GM18868 (cell line): ENCODE results near the gene YKT6.
"Not testable (repeated sequence)": the region's sequence is repeated elsewhere in the genome, so short reads cannot be mapped to it uniquely, and the experiment has no call there.

Experiments used
- ATAC-seq: cut with Tn5 transposase; IDR thresholded peaks from one replicate; pipeline ENCODE4 v1.9.1; 2021; ENCODE audit warnings: mild to moderate bottlenecking, moderate library complexity; ENCODE audit not compliant: unreplicated experiment

YKT6 gene

DNA sequence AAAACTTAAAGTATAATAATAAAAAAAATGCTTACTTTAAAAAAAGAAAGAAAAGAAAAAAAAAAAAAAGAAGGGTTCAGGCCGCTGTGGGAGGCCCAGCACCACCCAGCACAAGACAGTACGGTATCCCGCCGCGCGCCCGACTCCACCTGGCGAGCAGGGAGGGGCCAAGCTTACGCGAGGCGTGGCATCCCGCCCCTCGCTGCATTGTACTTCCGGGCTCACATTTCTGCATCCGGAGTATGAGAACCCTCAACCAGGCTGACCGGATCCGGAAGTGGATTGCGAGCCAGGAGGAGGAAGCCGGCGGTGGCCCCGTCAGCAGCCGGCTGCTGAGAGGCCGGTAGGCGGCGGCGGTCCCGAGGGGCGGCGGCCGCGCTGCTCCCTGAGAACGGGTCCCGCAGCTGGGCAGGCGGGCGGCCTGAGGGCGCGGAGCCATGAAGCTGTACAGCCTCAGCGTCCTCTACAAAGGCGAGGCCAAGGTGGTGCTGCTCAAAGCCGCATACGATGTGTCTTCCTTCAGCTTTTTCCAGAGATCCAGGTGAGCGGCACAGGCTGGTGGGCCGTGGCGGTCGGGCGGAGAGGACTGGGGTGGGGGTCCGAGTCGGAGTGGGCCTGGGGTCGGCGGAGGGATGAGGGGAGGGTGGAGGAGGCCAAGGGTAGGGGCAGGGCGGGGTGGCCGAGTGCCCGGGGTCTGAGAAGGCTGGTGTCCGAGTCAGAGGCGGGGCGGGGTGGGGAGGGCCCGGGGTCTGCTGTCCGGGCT, at the start of gene YKT6:
Gene YKT6 (plus strand): TSS at position 280 of the 763 bp plus-strand sequence. CDS start 158 bp downstream, at position 438.
- peak; percentile 98 for ATAC-seq

DNA sequence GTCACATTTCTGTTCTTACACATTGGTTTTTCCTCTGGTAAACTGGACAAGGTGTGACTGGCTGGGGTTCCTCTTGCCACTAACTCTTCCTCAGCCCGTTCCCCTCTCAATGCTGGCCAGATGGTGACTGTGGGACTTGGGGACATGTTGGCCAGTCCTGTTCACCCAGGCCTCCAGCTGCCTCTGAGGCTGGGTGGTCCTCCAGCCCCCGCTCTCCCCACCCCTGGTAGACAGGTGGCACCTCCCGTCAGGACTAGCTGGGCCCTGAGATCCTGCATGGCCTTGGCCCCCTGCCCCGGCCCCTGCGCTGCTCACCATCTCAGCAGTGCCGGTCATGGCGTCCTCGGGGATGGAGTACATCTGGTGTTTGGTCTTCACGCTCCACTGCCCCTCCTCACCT, 48.8 kb upstream of the YKT6 start:
- ATAC-seq, result no peak

DNA sequence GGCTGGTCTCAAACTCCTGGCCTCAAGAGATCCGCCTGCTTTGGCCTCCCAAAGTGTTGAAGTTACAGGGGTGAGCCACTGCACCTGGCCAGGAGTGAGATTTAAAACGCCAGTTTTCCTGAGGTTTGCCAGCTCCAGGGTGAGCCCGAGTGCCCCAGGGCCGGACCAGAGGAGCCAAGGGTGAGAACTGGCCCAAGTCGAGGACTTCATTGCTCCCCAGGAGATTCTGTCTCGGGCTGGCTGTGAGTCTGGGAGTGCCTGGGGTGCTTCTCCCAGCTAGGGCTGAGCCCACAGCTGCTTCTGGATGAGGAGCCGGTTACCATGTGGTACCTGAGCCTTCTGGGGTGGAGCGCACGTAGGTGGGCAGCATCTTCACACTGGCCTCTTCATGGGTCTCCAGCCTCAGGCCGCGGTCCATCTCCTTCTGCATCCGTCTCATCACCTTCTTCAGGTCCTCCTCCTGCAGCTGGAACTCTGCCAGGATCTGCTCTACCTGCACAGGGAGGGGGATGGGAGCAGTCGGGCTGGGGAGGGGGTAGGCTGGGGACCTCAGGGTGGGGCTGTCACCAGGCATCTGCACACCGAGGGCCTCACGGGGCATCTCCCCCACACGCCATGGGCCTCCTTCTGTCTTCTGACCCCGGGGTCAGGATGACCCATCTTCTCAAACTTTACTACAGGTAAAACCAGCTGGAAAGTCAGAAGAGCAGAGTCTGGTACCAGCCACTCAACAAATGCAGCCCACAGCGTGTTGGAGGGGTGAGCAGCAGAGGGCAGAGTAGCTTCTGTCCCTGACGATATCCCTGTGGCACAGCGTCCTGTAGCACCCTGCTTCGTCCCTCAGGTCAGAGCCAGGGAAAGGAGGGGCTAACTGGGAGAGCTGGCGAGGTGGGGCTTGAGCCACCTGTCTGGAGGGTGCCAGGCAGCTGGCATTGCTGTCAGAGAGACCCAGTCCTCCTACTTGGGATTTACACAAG, 47.5 kb upstream of the YKT6 start:
- no peak for ATAC-seq

DNA sequence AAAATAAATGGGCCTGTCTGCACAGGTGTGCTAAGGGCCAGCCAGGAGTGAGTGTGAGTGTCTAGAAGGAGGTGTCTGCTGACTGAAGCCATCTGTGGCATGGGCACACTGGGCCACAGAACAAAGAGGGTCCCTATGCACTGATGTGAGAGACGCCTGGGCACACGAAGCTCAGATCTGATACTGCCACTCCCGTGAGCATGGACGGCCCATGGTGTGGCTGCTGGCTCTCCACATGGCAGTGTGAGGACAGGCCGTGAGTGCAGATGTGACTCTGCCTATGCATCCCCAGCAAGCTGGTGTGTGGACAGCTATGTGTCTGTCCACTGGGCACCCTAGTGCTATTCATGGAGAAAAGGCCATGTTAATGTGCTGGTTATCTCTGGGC, 46.8 kb upstream of the YKT6 start:
- ATAC-seq, result no peak

DNA sequence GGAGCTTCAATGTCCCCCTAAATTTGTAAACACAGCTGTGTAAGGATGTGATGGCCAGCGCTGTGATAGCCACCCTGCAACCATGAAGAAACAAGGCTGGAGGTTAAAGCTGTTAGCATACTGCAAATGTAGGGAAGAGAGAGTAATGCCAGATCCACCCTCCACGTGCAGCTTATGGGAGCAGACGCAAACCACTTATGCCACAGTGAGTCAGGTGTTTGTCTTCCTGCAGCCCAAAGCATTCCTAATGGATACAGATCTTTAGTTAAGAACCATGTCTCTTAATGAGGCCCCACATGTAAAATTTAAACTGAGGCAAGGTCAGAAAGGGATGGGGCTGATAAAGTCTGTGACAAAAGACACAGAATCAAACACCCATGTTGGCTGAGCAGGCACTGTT, 46.1 kb upstream of the YKT6 start:
- ATAC-seq, result no peak

DNA sequence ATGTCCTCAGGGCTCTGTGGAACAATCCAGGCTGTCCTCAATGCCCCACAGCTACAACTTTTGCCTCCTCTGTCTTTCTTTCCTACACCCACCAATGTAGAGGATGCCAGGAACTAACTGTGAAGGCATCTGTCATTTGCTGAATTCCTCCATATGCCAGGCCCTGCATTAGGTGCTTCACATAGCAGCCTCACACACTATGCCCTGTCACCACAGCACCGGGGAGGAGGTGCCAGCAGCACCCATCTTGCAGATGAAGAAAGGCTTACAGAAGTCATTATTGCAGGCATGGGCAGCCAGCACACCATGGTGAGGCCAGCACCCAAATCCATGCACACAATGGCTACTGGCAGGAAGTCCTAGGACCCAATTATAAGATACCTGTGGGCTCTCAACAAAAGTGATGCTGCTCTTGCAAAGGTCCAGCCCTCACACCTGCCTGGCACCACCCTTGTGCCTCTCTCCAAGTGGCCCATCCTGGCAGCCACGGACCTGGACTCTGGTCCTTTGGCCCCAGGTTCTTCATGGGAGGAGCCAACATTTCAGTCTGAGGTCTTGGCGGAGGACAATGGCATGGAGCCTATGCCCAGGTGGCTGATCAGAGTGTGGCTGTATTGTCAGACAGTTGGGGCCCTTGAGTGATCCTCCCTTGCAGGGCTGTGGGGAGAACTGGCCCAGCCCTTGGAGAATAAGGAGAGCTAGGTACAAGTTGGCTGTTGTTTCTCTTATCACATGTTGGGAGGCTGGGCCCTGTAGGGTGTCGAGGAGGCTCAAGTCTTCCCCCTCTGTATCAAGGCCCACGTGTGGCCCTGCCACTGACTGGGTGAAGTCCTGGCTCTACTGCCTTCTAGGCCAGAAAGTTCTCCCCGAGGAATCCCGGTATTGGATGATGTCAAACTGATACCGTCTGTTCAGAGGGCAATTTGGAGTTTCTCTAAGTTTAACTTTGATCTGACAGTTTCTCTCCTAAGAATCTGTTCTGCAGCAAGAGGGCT, 45.3 kb upstream of the YKT6 start:
- no peak for ATAC-seq

DNA sequence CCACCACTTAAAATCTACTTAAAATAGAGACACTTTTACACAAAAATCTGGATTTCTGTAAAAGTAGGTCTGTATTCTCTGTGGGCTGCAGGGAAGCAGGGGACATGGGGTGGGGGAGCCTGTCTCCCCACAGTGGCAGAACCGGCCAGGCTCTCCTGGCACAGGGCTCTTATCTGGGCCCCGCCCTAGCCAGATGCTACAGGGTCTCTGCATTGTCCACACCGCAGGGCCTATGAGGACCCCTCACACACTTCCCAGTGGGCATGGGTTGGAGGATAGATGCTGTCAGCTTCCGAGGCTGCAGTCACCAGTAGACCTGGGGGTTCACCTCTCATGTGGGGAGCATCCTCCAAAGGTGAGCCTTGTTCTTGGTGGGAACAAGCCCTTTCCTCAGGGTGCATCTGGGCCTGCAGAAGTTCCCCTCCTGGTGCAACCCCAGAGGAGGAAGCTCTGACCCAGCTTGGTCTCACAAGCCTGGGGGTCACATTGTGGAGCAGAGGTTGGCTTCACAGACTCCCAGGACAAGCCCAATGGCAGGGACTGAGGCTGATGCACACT, 44.2 kb upstream of the YKT6 start:
- no peak for ATAC-seq

DNA sequence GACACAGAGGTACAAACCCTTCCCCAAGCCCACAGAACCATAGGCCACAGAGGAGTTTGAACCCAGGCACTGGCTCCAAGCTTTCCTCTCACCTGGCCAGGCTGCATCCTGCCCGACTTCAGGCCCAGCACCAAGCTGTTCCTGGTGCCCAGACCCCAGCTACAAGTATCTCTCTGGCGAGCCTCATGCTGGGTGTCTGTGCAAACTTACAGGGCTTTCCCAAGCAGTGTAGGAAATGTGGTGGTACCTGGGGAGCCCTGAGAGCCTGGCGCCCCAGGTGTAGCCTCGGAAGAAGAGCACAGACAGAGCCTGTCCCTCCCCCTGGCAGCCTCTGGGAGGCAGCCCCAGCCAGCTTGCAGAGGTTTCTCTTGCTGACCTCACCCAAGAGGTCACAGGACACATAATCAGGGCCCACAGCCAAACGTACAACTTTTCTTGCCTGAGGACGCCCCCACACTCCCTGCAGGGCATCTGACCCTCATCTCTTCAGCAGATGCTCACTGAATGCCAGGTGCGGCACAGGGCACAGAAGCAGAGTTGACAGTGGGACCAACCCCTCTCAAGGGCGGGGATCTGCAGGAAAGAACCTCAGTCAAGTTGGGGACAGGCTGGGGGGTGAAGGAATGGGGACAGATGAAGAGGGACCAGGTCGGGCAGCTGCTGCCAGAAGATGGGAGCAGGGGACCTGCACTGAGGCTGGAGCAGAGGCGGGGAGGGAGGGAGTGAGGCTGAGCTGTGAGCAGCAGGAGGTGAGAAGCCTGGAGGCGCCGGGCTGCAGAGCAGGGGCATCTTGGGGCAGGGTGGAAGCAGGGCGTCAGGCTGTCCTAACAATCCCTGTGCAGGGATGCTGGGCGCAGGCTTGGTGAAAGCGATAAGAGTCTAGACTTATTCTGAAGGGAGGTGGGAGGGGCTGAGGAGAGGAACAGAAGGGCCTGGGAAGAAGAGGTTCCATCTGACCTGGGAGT, 43.4 kb upstream of the YKT6 start:
- no peak for ATAC-seq

DNA sequence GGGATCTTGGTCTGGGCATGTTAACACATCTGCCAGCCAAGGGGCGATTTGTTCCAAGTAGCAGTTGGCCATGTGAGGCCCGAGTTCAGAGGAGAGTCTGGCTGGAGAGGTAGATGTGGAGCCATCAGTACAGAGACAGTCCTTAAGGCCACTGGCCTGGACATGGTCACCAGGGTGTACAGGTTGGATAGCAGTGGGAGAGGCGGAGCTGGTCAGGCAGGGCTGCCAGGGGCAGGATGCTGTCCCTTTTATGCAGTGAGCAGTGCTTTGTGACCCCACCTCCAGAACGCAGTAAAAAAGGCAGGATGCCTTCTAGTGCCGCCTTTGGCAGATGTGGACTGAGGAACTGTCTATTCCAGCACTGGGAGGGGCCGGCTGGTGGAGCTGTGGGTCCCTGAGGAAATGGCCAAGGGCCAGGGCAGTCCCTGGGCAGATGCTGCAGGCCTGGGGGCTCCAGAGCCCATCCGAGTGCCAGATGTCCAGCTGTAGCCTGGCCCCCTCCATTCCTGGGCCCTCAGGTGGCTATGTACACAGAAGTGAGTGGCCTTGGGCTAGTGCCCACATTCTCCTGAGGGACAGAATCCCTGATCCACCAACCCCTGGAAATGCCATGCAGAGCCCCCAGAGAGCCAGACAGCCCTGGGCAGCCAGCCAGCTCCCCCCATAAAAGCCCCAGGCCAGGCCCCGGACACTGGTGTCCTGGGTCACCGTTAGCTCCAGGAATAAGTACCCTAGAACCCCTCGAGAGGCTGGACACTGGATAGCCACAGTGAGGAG, 42.5 kb upstream of the YKT6 start:
- no peak for ATAC-seq

DNA sequence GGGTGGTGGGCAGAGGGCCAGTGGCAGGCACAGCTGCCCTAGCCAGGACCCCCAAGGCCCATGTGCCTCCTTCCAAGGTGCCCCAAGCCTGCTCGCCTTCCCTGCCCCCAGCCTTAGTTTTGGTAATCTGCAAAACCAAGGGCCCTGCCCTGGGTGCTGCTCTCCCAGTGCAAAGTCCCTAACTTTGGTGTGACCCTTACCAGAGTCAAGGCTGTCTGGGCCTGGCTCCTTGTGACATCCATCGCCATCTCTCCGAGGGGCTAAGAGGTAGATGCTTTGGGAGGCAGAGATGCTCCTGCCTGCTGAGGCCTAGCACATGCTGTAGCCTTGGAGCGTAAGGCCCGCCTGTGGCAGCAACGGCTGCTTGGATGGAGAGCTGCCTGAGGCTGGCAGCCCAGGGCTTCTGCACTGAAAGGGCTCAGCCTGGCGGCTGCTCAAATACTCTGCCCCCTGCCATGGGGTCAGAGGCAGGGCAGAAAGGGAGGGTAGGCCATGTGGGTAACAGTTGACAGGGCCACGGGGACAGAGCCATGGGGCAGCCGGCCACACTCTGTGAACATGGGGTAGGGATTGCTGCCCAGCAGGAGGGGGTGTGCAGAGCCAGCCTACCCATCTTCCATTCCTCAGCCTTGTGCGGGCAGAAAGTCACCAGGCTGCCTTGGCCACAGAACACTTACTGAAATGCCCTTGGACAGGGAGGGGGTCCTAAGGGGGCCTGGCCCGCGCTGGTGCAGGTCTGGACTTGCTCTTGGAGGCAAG, 41.7 kb upstream of the YKT6 start:
- no peak for ATAC-seq

DNA sequence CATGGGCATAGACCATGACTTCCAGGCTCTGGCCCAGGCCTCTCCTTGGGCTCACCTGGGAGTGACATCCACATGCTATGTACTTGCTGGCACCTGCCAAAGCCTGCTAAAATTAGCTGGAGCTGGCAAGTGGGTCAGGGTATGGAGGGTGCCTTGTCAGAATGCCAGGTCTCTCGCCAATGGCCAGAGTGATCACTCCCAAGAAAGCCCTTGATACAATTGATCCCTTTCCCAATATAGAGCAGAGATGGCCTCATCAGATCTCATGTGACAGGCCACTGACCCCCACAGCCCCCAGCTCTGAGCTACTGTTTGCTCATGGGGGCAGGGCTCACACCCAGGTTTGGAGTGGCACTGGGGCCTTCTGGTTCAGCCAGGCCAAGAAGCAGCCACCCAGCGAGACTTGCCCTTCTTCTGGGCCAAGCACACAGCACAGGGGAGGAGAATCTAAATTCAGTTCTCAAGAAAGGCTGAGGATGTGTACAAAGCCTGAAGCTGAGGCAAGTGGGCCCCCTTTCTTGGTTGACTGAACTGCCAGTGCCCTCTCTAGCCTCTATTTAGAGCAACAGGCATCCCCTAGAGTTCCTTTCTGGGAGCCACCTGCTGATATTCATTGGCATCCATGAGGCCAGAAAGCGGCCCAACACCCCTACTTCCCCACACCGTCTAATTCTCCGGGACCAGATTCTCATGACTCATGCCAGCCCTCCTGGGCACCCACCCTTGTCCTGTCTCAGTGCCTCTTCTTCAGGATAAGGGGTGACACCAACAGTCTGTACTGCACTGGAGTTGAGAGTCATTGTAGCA, 40.8 kb upstream of the YKT6 start:
- ATAC-seq, result no peak

DNA sequence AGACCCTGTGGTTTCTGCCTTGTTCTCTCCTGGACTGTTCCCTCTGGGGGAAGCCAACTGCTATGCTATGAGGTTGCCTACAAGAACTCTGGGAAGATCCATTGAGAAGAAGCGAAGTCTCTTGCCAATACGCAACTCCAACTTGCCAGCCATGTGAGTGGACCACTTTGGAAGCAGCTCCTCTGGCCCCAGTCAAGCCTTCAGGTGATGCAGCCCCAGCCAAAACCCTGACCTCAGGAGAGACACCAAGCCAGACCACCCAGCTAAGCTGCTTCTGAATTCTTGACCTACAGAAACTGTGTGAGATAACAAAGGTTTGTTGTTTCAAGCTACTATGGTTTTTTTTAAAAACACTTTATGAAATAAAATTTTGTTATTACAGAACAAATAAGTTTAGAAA, 39.4 kb upstream of the YKT6 start:
- ATAC-seq, result no peak

DNA sequence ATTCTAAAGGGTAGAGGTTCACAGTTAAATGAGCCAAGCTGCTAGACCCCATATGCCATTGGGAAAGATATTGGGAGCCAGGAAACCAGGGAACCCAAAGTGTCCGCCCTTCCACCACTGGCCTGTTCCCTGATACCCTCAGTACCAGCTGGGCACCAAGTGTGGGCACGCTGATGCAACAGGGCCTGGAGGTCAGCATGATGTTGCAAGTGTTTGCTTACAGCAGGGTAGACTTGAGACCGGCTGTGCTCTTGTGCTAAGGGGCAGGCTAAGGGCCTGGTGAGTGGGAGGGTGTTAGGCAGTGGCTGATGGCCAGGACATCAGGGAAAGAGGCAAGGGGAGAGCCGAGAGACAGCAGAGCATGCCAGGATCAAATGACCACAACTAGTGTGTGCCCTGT, 38.6 kb upstream of the YKT6 start:
- ATAC-seq, result no peak

DNA sequence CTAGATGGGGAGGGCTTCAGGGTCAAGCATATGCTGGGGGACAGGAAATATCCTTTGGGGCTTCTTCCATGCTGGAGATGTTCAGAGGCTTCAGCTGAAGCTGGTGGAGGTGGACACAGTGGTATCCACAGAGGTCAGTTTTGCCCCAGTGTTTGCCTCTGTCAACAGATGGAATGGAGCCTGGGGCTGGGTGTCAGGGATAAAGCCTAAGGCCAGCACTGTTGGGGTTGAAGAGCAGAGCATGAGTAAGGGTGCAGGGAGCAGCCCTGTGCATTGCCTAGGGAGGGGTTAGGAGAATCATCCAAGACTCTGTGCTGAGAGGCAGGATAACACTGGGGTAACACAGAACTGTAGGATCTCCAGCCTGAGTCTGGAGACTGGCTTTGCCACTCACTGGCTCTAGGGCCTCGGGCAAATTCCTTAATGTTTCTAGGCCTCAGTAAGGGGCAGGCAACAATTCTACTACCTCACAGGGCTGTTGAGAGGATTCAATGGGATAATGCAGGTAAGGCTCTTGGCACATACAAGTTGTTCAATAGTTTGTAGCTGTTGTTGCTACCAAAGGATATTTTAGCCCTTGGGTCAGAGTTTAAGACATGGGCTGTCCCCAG, 37.9 kb upstream of the YKT6 start:
- no peak for ATAC-seq

DNA sequence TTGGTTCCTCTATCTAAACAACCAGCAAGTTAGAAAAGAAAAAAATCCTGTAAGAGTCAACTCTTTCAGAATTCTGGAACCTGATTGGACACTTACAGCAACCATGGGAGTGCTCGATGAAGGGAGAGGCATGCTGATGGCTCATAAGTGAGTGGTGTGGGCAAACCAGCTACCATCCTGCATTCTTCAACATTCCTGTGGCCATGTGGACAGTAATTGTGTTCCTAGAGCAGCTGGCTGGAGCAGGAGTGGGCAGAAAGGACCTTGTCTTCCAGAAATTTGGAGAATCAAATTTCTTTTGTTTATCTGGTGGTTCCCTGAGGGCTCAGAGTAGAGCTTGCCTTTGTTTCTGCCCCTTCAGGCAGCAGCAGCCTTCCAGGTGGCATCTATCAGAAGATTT, 37.2 kb upstream of the YKT6 start:
- ATAC-seq, result no peak

DNA sequence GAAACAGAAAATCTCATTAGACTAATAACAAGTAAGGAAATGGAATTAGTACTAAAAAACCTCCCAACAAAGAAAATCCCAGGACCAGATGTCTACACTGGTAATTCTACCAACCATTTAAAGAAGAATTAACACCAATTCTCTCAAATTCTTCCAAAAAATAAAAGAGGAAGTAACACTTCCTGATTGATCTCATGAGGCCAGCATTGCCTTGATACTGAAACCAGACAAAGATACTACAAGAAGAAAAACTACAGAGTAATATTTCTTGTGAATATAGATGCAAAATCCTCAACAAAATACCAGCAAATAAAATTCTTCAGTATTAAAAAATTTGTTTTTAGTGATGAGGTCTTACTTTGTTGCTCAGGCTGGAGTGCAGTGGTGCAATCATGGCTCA, 32.9 kb upstream of the YKT6 start:
- no peak for ATAC-seq

DNA sequence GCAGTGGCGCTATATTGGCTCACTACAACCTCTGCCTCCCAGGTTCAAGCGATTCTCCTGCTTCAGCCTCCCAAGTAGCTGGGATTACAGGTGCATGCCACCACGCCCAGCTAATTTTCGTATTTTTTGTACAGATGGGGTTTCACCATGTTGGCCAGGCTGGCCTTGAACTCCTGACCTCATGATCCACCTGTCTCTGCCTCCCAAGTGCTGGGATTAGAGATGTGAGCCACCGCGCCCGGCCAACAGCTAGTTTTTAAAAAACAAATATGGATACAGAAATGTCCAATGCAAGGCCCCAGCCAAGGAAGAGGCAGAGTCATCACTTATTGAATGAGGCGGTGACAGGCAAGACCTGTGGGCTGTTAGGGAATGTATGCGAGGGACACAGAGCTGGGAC, 28.9 kb upstream of the YKT6 start:
- not testable (repeated sequence) for ATAC-seq
